WTC11 (cell line): Measurements from ENCODE around the gene EFCAB12. TPM values are rescaled to one million over a fixed set of nuclear protein-coding genes. Genes with fewer than 3 reads are reported as not detected.

Experiments
- ATAC-seq: fragments of 200-7000 bp; cut with Tn5 transposase; 2 replicates; pipeline ENCODE4 v1.10.0; 2021; ENCODE audit warnings: mild to moderate bottlenecking, moderate library complexity
- CTCF ChIA-PET: fragments of 300-600 bp; sonication (Branson Sonifier 250); formaldehyde crosslinking; loops from one replicate; lab custom pipeline; 2021; ENCODE audit warnings: antibody characterized with exemption; lab: Charles Lee
- POLR2A ChIA-PET: fragments of 350-600 bp; sonication (Branson Sonifier 250); formaldehyde crosslinking; loops from one replicate; lab custom pipeline; 2021; ENCODE audit warnings: antibody characterized with exemption; lab: Charles Lee
- DNase-seq: peaks from one replicate; pipeline ENCODE4 v3.0.0; 2021; ENCODE audit warnings: low spot score
- H3K27ac Mint-ChIP-seq: 2 replicates; pipeline ENCODE4 v1.8.0; 2021; ENCODE audit warnings: mixed read lengths
- H3K27me3 Mint-ChIP-seq: 2 replicates; pipeline ENCODE4 v1.8.0; 2021; ENCODE audit warnings: low read depth, mild to moderate bottlenecking, moderate library complexity, mixed read lengths
- H3K36me3 Mint-ChIP-seq: 2 replicates; pipeline ENCODE4 v1.8.0; 2021; ENCODE audit warnings: mixed read lengths
- H3K4me1 Mint-ChIP-seq: 2 replicates; pipeline ENCODE4 v1.8.0; 2022; ENCODE audit warnings: mixed read lengths
- H3K4me3 Mint-ChIP-seq: 2 replicates; pipeline ENCODE4 v1.8.0; 2021; ENCODE audit warnings: mild to moderate bottlenecking, moderate library complexity, mixed read lengths
- H3K9me3 Mint-ChIP-seq: 2 replicates; pipeline ENCODE4 v1.8.0; 2021; ENCODE audit warnings: mixed read lengths
- CBFB ChIP-seq: sonication (generic); formaldehyde crosslinking; IDR thresholded peaks from 2 replicates; pipeline ENCODE4 v1.8.1; 2022; ENCODE audit warnings: mild to moderate bottlenecking, low read depth, missing genetic modification reagents
- FOXK1 ChIP-seq: sonication (generic); formaldehyde crosslinking; IDR thresholded peaks from 2 replicates; pipeline ENCODE4 v1.8.0; 2022; ENCODE audit warnings: mild to moderate bottlenecking, moderate library complexity, missing genetic modification reagents
- FOXP1 ChIP-seq: sonication (generic); formaldehyde crosslinking; IDR thresholded peaks from 2 replicates; pipeline ENCODE4 v1.8.0; 2022; ENCODE audit warnings: missing genetic modification reagents, mild to moderate bottlenecking, moderate library complexity, borderline replicate concordance
- GTF2I ChIP-seq: fragments of 250-450 bp; sonication (Bioruptor Pico); conservative IDR thresholded peaks from 2 replicates; pipeline ENCODE4 v1.4.0; 2021; ENCODE audit warnings: mild to moderate bottlenecking
- MAX ChIP-seq: sonication (generic); formaldehyde crosslinking; IDR thresholded peaks from 2 replicates; pipeline ENCODE4 v1.8.0; 2022; ENCODE audit warnings: mild to moderate bottlenecking, missing genetic modification reagents
- MYBL2 ChIP-seq: sonication (generic); formaldehyde crosslinking; IDR thresholded peaks from 2 replicates; pipeline ENCODE4 v1.8.1; 2023; ENCODE audit warnings: mild to moderate bottlenecking, moderate library complexity, missing genetic modification reagents
- NR3C1 ChIP-seq: sonication (generic); formaldehyde crosslinking; conservative IDR thresholded peaks from 2 replicates; pipeline ENCODE4 v1.8.1; 2023; ENCODE audit warnings: low read depth, mild to moderate bottlenecking, missing genetic modification reagents
- OVOL2 ChIP-seq: fragments of 250-450 bp; sonication (Bioruptor Pico); IDR thresholded peaks from 2 replicates; pipeline ENCODE4 v1.9.0; 2021; ENCODE audit warnings: mild to moderate bottlenecking, borderline replicate concordance
- RELA ChIP-seq: sonication (generic); formaldehyde crosslinking; IDR thresholded peaks from 2 replicates; pipeline ENCODE4 v1.8.1; 2022; ENCODE audit warnings: missing genetic modification reagents, mild to moderate bottlenecking, borderline replicate concordance
- SOX15 ChIP-seq: fragments of 250-450 bp; sonication (Bioruptor Pico); IDR thresholded peaks from 2 replicates; pipeline ENCODE4 v1.9.0; 2021; ENCODE audit warnings: mild to moderate bottlenecking
- SP1 ChIP-seq: sonication (generic); formaldehyde crosslinking; conservative IDR thresholded peaks from 2 replicates; pipeline ENCODE4 v1.8.1; 2022; ENCODE audit warnings: missing genetic modification reagents
- TEAD1 ChIP-seq: sonication (generic); formaldehyde crosslinking; IDR thresholded peaks from 2 replicates; pipeline ENCODE4 v1.8.0; 2022; ENCODE audit warnings: mild to moderate bottlenecking, missing genetic modification reagents
- ZNF138 ChIP-seq: sonication (generic); formaldehyde crosslinking; conservative IDR thresholded peaks from 2 replicates; pipeline ENCODE4 v1.8.1; 2022; ENCODE audit warnings: mild to moderate bottlenecking, moderate library complexity, missing genetic modification reagents
- ZNF232 ChIP-seq: sonication (generic); formaldehyde crosslinking; IDR thresholded peaks from 2 replicates; pipeline ENCODE4 v1.8.0; 2022; ENCODE audit warnings: mild to moderate bottlenecking, missing genetic modification reagents
- ZNF317 ChIP-seq: sonication (generic); formaldehyde crosslinking; IDR thresholded peaks from 2 replicates; pipeline ENCODE4 v1.8.1; 2023; ENCODE audit warnings: low read depth, mild to moderate bottlenecking, moderate library complexity, missing genetic modification reagents, borderline replicate concordance
- ZNF423 ChIP-seq: fragments of 250-450 bp; sonication (Bioruptor Pico); IDR thresholded peaks from 2 replicates; pipeline ENCODE4 v2.1.2; 2022; ENCODE audit warnings: mild to moderate bottlenecking, moderate library complexity
- total RNA-seq: library from RNA; stranded (reverse); gene quantifications from 3 replicates; pipeline ENCODE4 v1.2.3, GENCODE V29; 2021
- TF ChIP-seq, protein P1 (sequence below): sonication (generic); formaldehyde crosslinking; conservative IDR thresholded peaks from 2 replicates; pipeline ENCODE4 v1.8.1; 2023; ENCODE audit warnings: mild to moderate bottlenecking, low read depth, missing genetic modification reagents, moderate library complexity
- TF ChIP-seq, protein P2 (sequence below): sonication (generic); formaldehyde crosslinking; IDR thresholded peaks from 2 replicates; pipeline ENCODE4 v1.8.1; 2022; ENCODE audit warnings: low read depth, missing genetic modification reagents, borderline replicate concordance
- TF ChIP-seq, protein P3 (sequence below): fragments of 250-450 bp; sonication (Bioruptor Pico); IDR thresholded peaks from 2 replicates; pipeline ENCODE4 v2.1.2; 2022; ENCODE audit warnings: mild to moderate bottlenecking, moderate library complexity
- TF ChIP-seq, protein P4 (sequence below): sonication (generic); formaldehyde crosslinking; IDR thresholded peaks from 2 replicates; pipeline ENCODE4 v1.8.0; 2022; ENCODE audit warnings: mild to moderate bottlenecking, missing genetic modification reagents

Gene EFCAB12
- total RNA-seq, 1 experiment from 2014 or later, result 0.20 TPM

DNA sequence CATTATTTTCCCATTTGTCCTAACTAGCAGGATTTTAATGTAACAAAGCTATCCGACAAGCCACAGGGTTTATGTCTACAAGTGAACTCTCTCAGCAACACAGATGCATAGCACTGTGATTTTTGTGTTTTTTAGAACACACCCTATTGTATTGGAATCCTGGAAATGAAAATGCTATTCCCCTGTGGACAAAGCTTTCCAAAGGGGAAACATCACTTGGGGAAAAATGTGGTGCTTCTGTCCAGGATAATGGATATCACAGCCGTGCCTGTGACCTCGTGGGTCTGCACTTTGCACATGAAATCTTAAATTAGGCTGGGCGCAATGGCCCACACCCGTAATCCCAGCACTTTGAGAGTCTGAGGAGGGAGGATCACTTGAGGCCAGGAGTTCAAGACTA is 60.6 kb downstream of the EFCAB12 start:
- no peak overlapping the region for H3K4me3 Mint-ChIP-seq
- H3K27me3 Mint-ChIP-seq, result peaks cover 5% of the 10 kb centered on the region; the same call in 1 of the 2 replicates
- no peak for DNase-seq
- no peaks in the 10 kb centered on the region for H3K4me1 Mint-ChIP-seq
- ChIA-PET CTCF (interaction anchor here (0.8 to 2.0 kb wide), 4 partner anchors 15 to 45 kb away, joined by 3 to 13 read pairs (median 4); no protein-coding TSS in a partner anchor), POLR2A (interaction anchor here (1.1 kb wide), 1 partner anchor 51 kb away, joined by 3 read pairs; no protein-coding TSS in a partner anchor)
- no peak overlapping the region for H3K27ac Mint-ChIP-seq
- H3K9me3 Mint-ChIP-seq, result peaks cover 6% of the 10 kb centered on the region
- H3K36me3 Mint-ChIP-seq, result peaks cover 8% of the 10 kb centered on the region
- no peak for ATAC-seq
- no peak for TF ChIP-seq CBFB (CRISPR knock-in tag)
- no peak for TF ChIP-seq ZNF232 (CRISPR knock-in tag)
- TF ChIP-seq, protein P1, sequence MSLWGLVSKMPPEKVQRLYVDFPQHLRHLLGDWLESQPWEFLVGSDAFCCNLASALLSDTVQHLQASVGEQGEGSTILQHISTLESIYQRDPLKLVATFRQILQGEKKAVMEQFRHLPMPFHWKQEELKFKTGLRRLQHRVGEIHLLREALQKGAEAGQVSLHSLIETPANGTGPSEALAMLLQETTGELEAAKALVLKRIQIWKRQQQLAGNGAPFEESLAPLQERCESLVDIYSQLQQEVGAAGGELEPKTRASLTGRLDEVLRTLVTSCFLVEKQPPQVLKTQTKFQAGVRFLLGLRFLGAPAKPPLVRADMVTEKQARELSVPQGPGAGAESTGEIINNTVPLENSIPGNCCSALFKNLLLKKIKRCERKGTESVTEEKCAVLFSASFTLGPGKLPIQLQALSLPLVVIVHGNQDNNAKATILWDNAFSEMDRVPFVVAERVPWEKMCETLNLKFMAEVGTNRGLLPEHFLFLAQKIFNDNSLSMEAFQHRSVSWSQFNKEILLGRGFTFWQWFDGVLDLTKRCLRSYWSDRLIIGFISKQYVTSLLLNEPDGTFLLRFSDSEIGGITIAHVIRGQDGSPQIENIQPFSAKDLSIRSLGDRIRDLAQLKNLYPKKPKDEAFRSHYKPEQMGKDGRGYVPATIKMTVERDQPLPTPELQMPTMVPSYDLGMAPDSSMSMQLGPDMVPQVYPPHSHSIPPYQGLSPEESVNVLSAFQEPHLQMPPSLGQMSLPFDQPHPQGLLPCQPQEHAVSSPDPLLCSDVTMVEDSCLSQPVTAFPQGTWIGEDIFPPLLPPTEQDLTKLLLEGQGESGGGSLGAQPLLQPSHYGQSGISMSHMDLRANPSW (CRISPR knock-in tag), result no peak
- no peak for TF ChIP-seq ZNF423 (CRISPR knock-in tag)
- TF ChIP-seq, protein P2, sequence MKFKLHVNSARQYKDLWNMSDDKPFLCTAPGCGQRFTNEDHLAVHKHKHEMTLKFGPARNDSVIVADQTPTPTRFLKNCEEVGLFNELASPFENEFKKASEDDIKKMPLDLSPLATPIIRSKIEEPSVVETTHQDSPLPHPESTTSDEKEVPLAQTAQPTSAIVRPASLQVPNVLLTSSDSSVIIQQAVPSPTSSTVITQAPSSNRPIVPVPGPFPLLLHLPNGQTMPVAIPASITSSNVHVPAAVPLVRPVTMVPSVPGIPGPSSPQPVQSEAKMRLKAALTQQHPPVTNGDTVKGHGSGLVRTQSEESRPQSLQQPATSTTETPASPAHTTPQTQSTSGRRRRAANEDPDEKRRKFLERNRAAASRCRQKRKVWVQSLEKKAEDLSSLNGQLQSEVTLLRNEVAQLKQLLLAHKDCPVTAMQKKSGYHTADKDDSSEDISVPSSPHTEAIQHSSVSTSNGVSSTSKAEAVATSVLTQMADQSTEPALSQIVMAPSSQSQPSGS (CRISPR knock-in tag), result no peak
- no peak for TF ChIP-seq GTF2I (CRISPR knock-in tag)
- no peak for TF ChIP-seq FOXK1
- no peak for TF ChIP-seq SOX15 (CRISPR knock-in tag)
- TF ChIP-seq ZNF138, result no peak
- TF ChIP-seq, protein P3, sequence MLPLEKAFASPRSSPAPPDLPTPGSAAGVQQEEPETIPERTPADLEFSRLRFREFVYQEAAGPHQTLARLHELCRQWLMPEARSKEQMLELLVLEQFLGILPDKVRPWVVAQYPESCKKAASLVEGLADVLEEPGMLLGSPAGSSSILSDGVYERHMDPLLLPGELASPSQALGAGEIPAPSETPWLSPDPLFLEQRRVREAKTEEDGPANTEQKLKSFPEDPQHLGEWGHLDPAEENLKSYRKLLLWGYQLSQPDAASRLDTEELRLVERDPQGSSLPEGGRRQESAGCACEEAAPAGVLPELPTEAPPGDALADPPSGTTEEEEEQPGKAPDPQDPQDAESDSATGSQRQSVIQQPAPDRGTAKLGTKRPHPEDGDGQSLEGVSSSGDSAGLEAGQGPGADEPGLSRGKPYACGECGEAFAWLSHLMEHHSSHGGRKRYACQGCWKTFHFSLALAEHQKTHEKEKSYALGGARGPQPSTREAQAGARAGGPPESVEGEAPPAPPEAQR, result no peak
- TF ChIP-seq SP1 (CRISPR knock-in tag), result no peak
- TF ChIP-seq MAX (CRISPR knock-in tag), result no peak
- no peak for TF ChIP-seq FOXP1 (CRISPR knock-in tag)
- TF ChIP-seq, protein P4, sequence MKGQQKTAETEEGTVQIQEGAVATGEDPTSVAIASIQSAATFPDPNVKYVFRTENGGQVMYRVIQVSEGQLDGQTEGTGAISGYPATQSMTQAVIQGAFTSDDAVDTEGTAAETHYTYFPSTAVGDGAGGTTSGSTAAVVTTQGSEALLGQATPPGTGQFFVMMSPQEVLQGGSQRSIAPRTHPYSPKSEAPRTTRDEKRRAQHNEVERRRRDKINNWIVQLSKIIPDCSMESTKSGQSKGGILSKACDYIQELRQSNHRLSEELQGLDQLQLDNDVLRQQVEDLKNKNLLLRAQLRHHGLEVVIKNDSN (CRISPR knock-in tag), result no peak

DNA sequence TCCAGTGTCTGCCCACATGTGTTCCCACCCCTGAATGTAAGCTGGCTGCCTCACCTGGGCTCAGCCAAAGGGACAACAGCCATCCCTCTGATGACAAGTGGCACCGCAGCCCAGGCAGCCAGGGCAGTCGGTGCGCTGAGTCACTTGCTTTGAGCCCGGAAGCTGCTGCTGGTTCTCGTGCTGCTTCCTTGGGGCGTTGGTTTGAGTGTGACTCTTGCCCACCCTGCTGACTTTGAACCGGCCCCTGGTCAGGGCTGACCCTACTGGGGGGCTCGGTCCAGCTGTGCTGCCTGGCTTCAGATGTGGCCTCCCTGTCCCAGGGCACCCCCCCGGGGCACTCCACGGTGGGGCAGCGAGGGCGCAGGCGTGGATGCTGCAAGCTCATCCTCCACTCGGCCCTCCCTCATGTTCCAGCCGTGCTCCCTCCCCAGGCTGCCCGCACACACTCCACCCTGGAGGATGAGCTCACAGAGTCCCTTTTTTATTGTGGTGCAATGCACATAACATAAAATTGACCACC is 62.1 kb downstream of the EFCAB12 start:
- CTCF ChIA-PET, result interaction anchor here (1.5 to 1.6 kb wide), 2 partner anchors 14 to 17 kb away, joined by 4 to 8 read pairs; no protein-coding TSS in a partner anchor
- ATAC-seq (no peak), DNase-seq (no peak)
- H3K4me1 Mint-ChIP-seq, result no peaks in the 10 kb centered on the region
- H3K9me3 Mint-ChIP-seq, result peaks cover 6% of the 10 kb centered on the region
- H3K27me3 Mint-ChIP-seq, result peaks cover 5% of the 10 kb centered on the region; the same call in 1 of the 2 replicates
- H3K4me3 Mint-ChIP-seq, result no peak overlapping the region
- no peak overlapping the region for H3K27ac Mint-ChIP-seq
- peaks cover 8% of the 10 kb centered on the region for H3K36me3 Mint-ChIP-seq
- TF ChIP-seq MYBL2, result no peak
- TF ChIP-seq RELA (CRISPR knock-in tag), result no peak
- TF ChIP-seq OVOL2 (CRISPR knock-in tag), result no peak
- TF ChIP-seq ZNF317 (CRISPR knock-in tag), result no peak
- no peak for TF ChIP-seq TEAD1
- no peak for TF ChIP-seq ZNF232 (CRISPR knock-in tag)
- TF ChIP-seq NR3C1 (CRISPR knock-in tag), result no peak
- POLR2A ChIA-PET, result no interaction called here
